Activated B cell treated with CpG ODN at 0.5 μM for 24 hours (primary cell): Measurements from ENCODE around the gene CCDC178. TPM values are rescaled to one million over a fixed set of nuclear protein-coding genes. Genes with fewer than 3 reads are reported as not detected.

ENCODE experiments used
- ATAC-seq: fragments of 200-7000 bp; cut with Tn5 transposase; one replicate; pipeline ENCODE4 v1.10.0; 2021; ENCODE audit warnings: low read depth, mild to moderate bottlenecking, moderate library complexity
- CTCF ChIA-PET: fragments of 350-600 bp; sonication (Branson Sonifier 250); formaldehyde crosslinking; loops from one replicate; lab custom pipeline; 2021; ENCODE audit warnings: antibody characterized with exemption; lab: Charles Lee
- POLR2A ChIA-PET: fragments of 350-600 bp; sonication (Branson Sonifier 250); formaldehyde crosslinking; loops from one replicate; lab custom pipeline; 2021; ENCODE audit warnings: antibody characterized with exemption; lab: Charles Lee
- DNase-seq: peaks from one replicate; pipeline ENCODE4 v3.0.0; 2022
- H3K27ac Mint-ChIP-seq: one replicate; pipeline ENCODE4 v1.8.0; 2020; ENCODE audit warnings: mixed read lengths
- H3K27me3 Mint-ChIP-seq: one replicate; pipeline ENCODE4 v1.8.0; 2021; ENCODE audit warnings: mixed read lengths
- H3K36me3 Mint-ChIP-seq: one replicate; pipeline ENCODE4 v1.8.0; 2021; ENCODE audit warnings: low read depth, mixed read lengths
- H3K4me1 Mint-ChIP-seq: one replicate; pipeline ENCODE4 v1.8.0; 2021; ENCODE audit warnings: mixed read lengths
- H3K4me3 Mint-ChIP-seq: one replicate; pipeline ENCODE4 v1.8.0; 2020; ENCODE audit warnings: mild to moderate bottlenecking, mixed read lengths
- H3K9me3 Mint-ChIP-seq: one replicate; pipeline ENCODE4 v1.8.0; 2020; ENCODE audit warnings: mixed read lengths
- CTCF ChIP-seq: fragments of 200-600 bp; IDR thresholded peaks from one replicate; pipeline ENCODE4 v1.8.0; 2022; ENCODE audit warnings: antibody characterized with exemption, mild to moderate bottlenecking
- intact Hi-C: fragments of 100-400 bp; cut with micrococcal nuclease; formaldehyde crosslinking; loops from one replicate; pipeline ENCODE4 v1.15.1; 2024
- total RNA-seq: library from RNA; stranded (reverse); gene quantifications from 2 replicates; pipeline ENCODE4 v1.2.3, GENCODE V29; 2022

Gene CCDC178
- total RNA-seq, 1 donor from 2014 or later: not detected

- CTCF ChIA-PET: no interaction called here
- H3K36me3 Mint-ChIP-seq: no peaks in the 10 kb centered on the region
- H3K4me3 Mint-ChIP-seq: no peak overlapping the region
Measured at GRCh38 chr18:33040213-33040612, 400.3 kb downstream of the CCDC178 start.

GRCh38 chr18:33034945-33035344 lies 405.6 kb downstream of the CCDC178 start:
- POLR2A ChIA-PET: no interaction called here
- no peak overlapping the region for H3K27ac Mint-ChIP-seq
- H3K4me3 Mint-ChIP-seq: no peak overlapping the region
- intact Hi-C loops: no loop called here
- ATAC-seq (no peak), DNase-seq (no peak)
- H3K9me3 Mint-ChIP-seq: peaks cover 5% of the 10 kb centered on the region
- no peak for TF ChIP-seq CTCF
- CTCF ChIA-PET: no interaction called here
- no peaks in the 10 kb centered on the region for H3K4me1 Mint-ChIP-seq
- H3K27me3 Mint-ChIP-seq: no peaks in the 10 kb centered on the region
- H3K36me3 Mint-ChIP-seq: no peaks in the 10 kb centered on the region

More at GRCh38 chr18:33040213-33040612, 400.3 kb downstream of the CCDC178 start:
- H3K27ac Mint-ChIP-seq: no peak overlapping the region
- intact Hi-C loops: no loop called here
- no peak for TF ChIP-seq CTCF
- no peaks in the 10 kb centered on the region for H3K4me1 Mint-ChIP-seq
- ATAC-seq (no peak), DNase-seq (no peak)
- POLR2A ChIA-PET: no interaction called here
- no peaks in the 10 kb centered on the region for H3K27me3 Mint-ChIP-seq
- peaks cover 8% of the 10 kb centered on the region for H3K9me3 Mint-ChIP-seq

- ATAC-seq (no peak), DNase-seq (no peak)
- H3K4me1 Mint-ChIP-seq: no peaks in the 10 kb centered on the region
- POLR2A ChIA-PET: no interaction called here
- CTCF ChIA-PET: no interaction called here
- H3K36me3 Mint-ChIP-seq: no peaks in the 10 kb centered on the region
- peaks cover 3% of the 10 kb centered on the region for H3K9me3 Mint-ChIP-seq
- no peaks in the 10 kb centered on the region for H3K27me3 Mint-ChIP-seq
- H3K4me3 Mint-ChIP-seq: no peak overlapping the region
- intact Hi-C loops: no loop called here
- H3K27ac Mint-ChIP-seq: no peak overlapping the region
- TF ChIP-seq CTCF: no peak
Measured at GRCh38 chr18:33034212-33034611, 406.3 kb downstream of the CCDC178 start.

GRCh38 chr18:33022370-33022769 lies 418.2 kb downstream of the CCDC178 start:
- Mint-ChIP-seq H3K4me1 (no peaks in the 10 kb centered on the region), H3K27me3 (peaks cover 3% of the 10 kb centered on the region), H3K27ac (no peak overlapping the region), H3K9me3 (no peaks in the 10 kb centered on the region), H3K36me3 (no peaks in the 10 kb centered on the region), H3K4me3 (no peak overlapping the region)
- intact Hi-C loops: no loop called here
- TF ChIP-seq CTCF: no peak
- POLR2A ChIA-PET: no interaction called here
- ATAC-seq: no peak
- DNase-seq: no peak
- CTCF ChIA-PET: no interaction called here

GRCh38 chr18:33020877-33021276 lies 419.6 kb downstream of the CCDC178 start:
- Mint-ChIP-seq H3K4me1 (no peaks in the 10 kb centered on the region), H3K27me3 (peaks cover 3% of the 10 kb centered on the region), H3K4me3 (no peak overlapping the region), H3K9me3 (no peaks in the 10 kb centered on the region), H3K36me3 (no peaks in the 10 kb centered on the region), H3K27ac (no peak overlapping the region)
- ATAC-seq (no peak), DNase-seq (no peak)
- intact Hi-C loops: no loop called here
- POLR2A ChIA-PET: no interaction called here
- CTCF ChIA-PET: no interaction called here
- TF ChIP-seq CTCF: no peak
